Subcutaneous abdominal adipose tissue (tissue), 5 donors: ENCODE measurements around the gene DLG2.

ENCODE experiments used
- H3K27ac ChIP-seq: one replicate; pipeline ENCODE4 v1.7.0; 2013; ENCODE audit warnings: low read depth, mild to moderate bottlenecking, inconsistent platforms, low read length, moderate library complexity
- H3K27me3 ChIP-seq, 5 donors: one replicate each; pipeline ENCODE4 v1.7.0; 2013; ENCODE audit warnings: low read length in 5 of 5, inconsistent platforms in 1 of 5; ENCODE audit not compliant: control insufficient read depth in 5 of 5, insufficient read depth in 4 of 5
- H3K36me3 ChIP-seq, 5 donors: one replicate each; pipeline ENCODE4 v1.7.0; 2013; ENCODE audit warnings: low read length in 5 of 5; ENCODE audit not compliant: control insufficient read depth in 5 of 5, insufficient read depth in 5 of 5
- H3K4me1 ChIP-seq, 5 donors: one replicate each; pipeline ENCODE4 v1.7.0; 2013; ENCODE audit warnings: low read length in 5 of 5, mild to moderate bottlenecking in 3 of 5, moderate library complexity in 1 of 5; ENCODE audit not compliant: control insufficient read depth in 5 of 5, insufficient read depth in 5 of 5
- H3K4me3 ChIP-seq, 5 donors: one replicate each; pipeline ENCODE4 v1.7.0; 2013; ENCODE audit warnings: low read length in 5 of 5, low read depth in 1 of 5
- H3K9ac ChIP-seq, 5 donors: one replicate each; pipeline ENCODE4 v1.7.0; 2013; ENCODE audit warnings: low read length in 5 of 5, mild to moderate bottlenecking in 4 of 5, moderate library complexity in 3 of 5
- H3K9me3 ChIP-seq, 5 donors: one replicate each; pipeline ENCODE4 v1.7.0; 2013; ENCODE audit warnings: low read length in 5 of 5; ENCODE audit not compliant: control insufficient read depth in 5 of 5
- donor health status: healthy.
- donor health status: healthy.
- donor health status: healthy.
- donor health status: healthy.
- donor health status: healthy.

Gene DLG2

GRCh38 chr11:84455691-84456090, 1171.5 kb downstream of the DLG2 start:
- peaks cover 0 to 4% (median 0%) of the 10 kb centered on the region in 5 donors for H3K4me1 ChIP-seq
- no peaks in the 10 kb centered on the region for H3K9me3 ChIP-seq
- H3K27ac ChIP-seq, result no peak overlapping the region
- H3K36me3 ChIP-seq, result no peaks in the 10 kb centered on the region
- H3K9ac ChIP-seq, result no peak overlapping the region
- H3K4me3 ChIP-seq, result no peak overlapping the region
- H3K27me3 ChIP-seq, result no peaks in the 10 kb centered on the region

GRCh38 chr11:84452211-84452610, 1174.9 kb downstream of the DLG2 start:
- H3K36me3 ChIP-seq, result no peaks in the 10 kb centered on the region
- H3K9me3 ChIP-seq, result no peaks in the 10 kb centered on the region
- H3K27me3 ChIP-seq, result no peaks in the 10 kb centered on the region
- H3K4me3 ChIP-seq, result no peak overlapping the region
- H3K27ac ChIP-seq, result no peak overlapping the region
- peaks cover 0 to 4% (median 0%) of the 10 kb centered on the region in 5 donors for H3K4me1 ChIP-seq
- H3K9ac ChIP-seq, result no peak overlapping the region

- Histone ChIP-seq H3K36me3 (no peaks in the 10 kb centered on the region), H3K4me3 (no peak overlapping the region), H3K9ac (no peak overlapping the region), H3K27ac (no peak overlapping the region), H3K4me1 (peaks cover 0 to 8% (median 0%) of the 10 kb centered on the region in 5 donors), H3K9me3 (no peaks in the 10 kb centered on the region), H3K27me3 (peaks cover 0 to 11% (median 0%) of the 10 kb centered on the region in 5 donors)
These were observed 1188.6 kb downstream of the DLG2 start for GRCh38 chr11:84438565-84438964.

- no peak overlapping the region for H3K27ac ChIP-seq
- peaks cover 0 to 11% (median 0%) of the 10 kb centered on the region in 5 donors for H3K27me3 ChIP-seq
- H3K4me1 ChIP-seq, result peaks cover 0 to 8% (median 0%) of the 10 kb centered on the region in 5 donors
- no peaks in the 10 kb centered on the region for H3K36me3 ChIP-seq
- no peaks in the 10 kb centered on the region for H3K9me3 ChIP-seq
- H3K4me3 ChIP-seq, result peak overlapping the region in 1 of 5 donors; percentile 17
- H3K9ac ChIP-seq, result no peak overlapping the region
These were observed 1189.8 kb downstream of the DLG2 start for GRCh38 chr11:84437071-84437980.

- Histone ChIP-seq H3K36me3 (no peaks in the 10 kb centered on the region), H3K27ac (no peak overlapping the region), H3K27me3 (no peaks in the 10 kb centered on the region), H3K9ac (no peak overlapping the region), H3K4me3 (no peak overlapping the region), H3K4me1 (no peaks in the 10 kb centered on the region), H3K9me3 (no peaks in the 10 kb centered on the region)
These were observed 1196.5 kb downstream of the DLG2 start for GRCh38 chr11:84430661-84431060.

GRCh38 chr11:84425673-84426072, 1201.5 kb downstream of the DLG2 start:
- Histone ChIP-seq H3K9me3 (no peaks in the 10 kb centered on the region), H3K4me1 (no peaks in the 10 kb centered on the region), H3K27ac (no peak overlapping the region), H3K36me3 (no peaks in the 10 kb centered on the region), H3K27me3 (no peaks in the 10 kb centered on the region), H3K4me3 (no peak overlapping the region), H3K9ac (no peak overlapping the region)

GRCh38 chr11:84420271-84420670, 1206.9 kb downstream of the DLG2 start:
- H3K9me3 ChIP-seq, result no peaks in the 10 kb centered on the region
- no peaks in the 10 kb centered on the region for H3K27me3 ChIP-seq
- H3K36me3 ChIP-seq, result no peaks in the 10 kb centered on the region
- H3K9ac ChIP-seq, result no peak overlapping the region
- H3K4me3 ChIP-seq, result no peak overlapping the region
- no peak overlapping the region for H3K27ac ChIP-seq
- no peaks in the 10 kb centered on the region for H3K4me1 ChIP-seq

GRCh38 chr11:84419616-84420015, 1207.5 kb downstream of the DLG2 start:
- Histone ChIP-seq H3K4me1 (no peaks in the 10 kb centered on the region), H3K36me3 (no peaks in the 10 kb centered on the region), H3K9ac (no peak overlapping the region), H3K4me3 (no peak overlapping the region), H3K27me3 (no peaks in the 10 kb centered on the region), H3K27ac (no peak overlapping the region), H3K9me3 (no peaks in the 10 kb centered on the region)

- Histone ChIP-seq H3K27ac (no peak overlapping the region), H3K4me3 (no peak overlapping the region), H3K9ac (no peak overlapping the region), H3K27me3 (no peaks in the 10 kb centered on the region), H3K9me3 (no peaks in the 10 kb centered on the region), H3K36me3 (no peaks in the 10 kb centered on the region), H3K4me1 (no peaks in the 10 kb centered on the region)
These were observed 1212.2 kb downstream of the DLG2 start for GRCh38 chr11:84414920-84415319.

GRCh38 chr11:84413549-84413948, 1213.6 kb downstream of the DLG2 start:
- Histone ChIP-seq H3K9ac (no peak overlapping the region), H3K4me3 (no peak overlapping the region), H3K27ac (no peak overlapping the region), H3K36me3 (no peaks in the 10 kb centered on the region), H3K9me3 (no peaks in the 10 kb centered on the region), H3K4me1 (no peaks in the 10 kb centered on the region), H3K27me3 (no peaks in the 10 kb centered on the region)
